Ramos (cell line): ENCODE results near the gene EP300.

Source experiments
- in situ Hi-C: fragments of 300-500 bp; cut with MboI; formaldehyde crosslinking; loops from one replicate; pipeline ENCODE4 v1.14.3; 2022; ENCODE audit warnings: low sequenced_read_pairs; ENCODE audit not compliant: unreplicated experiment

Gene EP300

DNA sequence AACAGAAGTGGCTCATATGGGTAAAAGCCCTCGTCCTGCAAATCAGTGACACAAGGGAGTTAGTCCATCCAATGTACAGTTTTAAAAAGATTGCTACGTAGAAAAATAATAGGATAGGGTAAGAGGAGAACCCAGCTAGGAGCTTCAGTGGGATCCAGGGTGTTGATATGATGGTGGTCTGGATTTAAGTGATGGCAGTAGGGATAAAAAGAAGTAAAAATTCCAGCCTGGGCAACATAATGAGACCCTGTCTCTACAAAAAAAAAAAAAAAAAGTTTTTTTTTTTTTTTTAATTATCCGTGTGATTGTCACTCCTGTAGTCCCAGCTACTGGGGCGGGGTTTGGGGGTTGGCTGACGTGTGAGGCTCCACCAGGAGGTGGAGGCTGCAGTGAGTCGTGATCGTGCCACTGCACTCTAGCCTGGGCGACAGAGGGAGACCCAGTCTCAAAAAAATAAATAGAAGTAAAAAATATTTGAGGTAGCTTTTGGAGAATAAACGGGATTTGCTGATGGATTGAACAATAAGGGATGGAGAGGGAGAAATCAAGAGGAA is 105.7 kb downstream of the EP300 start:
- in situ Hi-C loops: no loop called here

DNA sequence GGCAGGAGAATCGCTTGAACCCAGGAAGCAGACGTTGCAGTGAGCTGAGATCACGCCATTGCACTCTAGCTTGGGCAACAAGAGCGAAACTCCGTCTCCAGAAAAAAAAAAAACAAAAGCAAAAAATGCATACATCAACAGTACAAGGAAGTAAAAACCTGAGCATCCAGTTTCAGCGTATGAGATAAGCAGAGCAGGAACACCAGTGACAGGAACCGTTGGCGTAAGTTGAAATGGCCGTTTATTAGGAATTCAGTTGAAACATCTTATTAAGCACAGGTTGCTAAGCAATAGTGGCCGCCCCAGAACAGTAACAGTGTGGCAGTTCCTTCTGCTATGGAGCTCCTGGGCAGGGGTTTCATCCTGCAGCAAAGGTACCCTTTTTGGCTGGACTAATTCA is 108.7 kb downstream of the EP300 start:
- in situ Hi-C loops: no loop called here

DNA sequence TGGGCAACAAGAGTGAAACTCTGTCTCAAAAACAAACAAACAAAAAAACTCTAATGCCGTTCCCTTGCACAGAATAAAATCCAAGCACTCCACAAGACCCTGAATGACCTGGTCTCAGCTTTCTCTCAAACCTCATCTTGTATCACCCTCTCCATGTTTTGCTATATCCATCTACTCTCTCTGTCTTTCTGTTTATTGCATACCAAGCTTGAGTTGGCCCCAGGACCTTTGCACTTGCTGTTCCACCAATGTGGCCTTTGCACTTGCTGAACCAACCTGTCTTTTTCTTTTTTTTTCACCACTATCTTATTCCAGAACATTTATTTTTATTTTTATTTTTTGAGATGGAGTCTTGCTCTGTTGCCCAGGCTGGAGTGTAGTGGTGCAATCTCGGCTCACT is 110.7 kb downstream of the EP300 start:
- in situ Hi-C loops: no loop called here

DNA sequence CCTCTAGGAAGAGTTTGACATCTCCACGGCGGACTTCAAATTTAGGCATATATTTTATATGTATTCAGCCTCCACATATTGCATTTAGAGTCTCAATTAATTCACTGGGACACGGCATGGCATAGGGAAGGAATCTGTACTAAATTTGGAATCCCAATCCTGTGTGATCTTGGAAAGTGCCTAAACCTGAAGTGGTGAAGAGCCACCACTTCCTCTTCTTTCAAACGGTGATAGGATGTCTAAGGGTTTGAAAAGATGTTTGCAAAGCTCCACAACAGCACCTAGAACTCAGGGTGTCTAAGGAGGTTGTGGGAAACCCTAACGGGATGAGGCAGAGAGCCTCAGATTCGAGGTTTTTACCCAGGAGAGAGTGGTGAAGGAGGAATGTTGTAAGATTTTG is 111.7 kb downstream of the EP300 start:
- in situ Hi-C loops: no loop called here

DNA sequence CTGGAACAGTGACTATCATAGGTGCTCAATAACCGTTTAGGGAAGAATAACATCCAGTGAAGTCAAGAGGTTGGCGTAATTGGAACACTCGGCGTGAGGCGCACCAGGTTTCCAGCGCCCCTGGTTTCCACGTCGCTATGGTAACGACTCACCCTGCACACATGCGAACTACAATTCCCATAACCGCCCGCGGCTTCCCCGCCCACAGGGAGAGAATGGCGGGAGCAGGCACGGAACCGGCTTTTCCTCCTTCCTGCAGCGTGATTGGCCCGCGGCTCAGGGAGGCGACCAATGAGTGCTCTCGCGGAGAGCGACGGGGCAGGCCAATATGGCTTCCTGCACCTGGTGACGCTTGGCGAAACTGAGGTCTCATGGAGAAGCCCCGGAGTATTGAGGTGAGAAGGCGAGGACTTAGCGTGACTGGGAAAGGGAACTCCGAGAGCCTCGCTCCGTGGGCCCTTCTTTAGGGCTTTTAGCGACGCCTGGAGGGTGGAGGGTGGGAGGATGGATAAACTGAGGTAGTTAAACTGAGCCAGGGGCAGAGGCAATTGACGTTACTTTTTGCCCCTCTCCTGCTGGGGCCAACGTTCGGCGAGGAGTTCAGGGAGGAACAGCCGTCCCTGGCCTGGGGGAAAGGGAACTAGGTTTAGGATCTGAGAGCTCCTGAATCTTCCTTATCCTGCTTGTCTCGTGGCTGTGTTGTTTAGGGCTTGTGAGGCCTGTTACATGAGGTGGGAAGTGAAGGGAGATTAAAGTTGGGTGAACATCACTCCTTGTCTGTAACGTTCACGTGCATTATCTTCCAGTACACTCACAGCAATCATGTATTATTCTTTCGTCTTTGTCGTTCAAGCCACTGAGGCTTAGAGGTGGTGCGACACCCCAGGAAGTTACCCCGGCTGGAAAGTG is 112.9 kb downstream of the EP300 start, which contains the start of gene L3MBTL2:
L3MBTL2 (plus strand) TSS at position 321 of the 909 bp plus-strand sequence; CDS start at position 372, 51 bp downstream.
- in situ Hi-C loops: no loop called here

DNA sequence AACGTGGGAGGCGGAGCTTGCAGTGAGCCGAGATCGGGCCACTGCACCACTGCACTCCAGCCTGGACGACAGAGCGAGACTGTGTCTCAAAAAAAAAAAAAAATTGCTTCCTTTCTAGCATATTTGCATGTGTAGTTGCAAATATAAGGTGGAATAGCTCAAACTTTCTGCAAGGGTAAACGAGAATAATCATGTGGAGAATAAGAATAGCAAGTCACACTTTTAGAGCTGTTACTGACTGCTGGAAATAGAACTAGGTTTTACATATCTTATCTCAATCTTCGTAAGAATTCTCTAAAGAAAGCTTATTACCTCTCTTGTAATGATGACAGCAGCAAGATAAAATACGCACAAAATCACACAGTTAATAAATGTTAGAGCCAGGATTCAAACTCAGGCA is 114.3 kb downstream of the EP300 start:
- in situ Hi-C loops: no loop called here

DNA sequence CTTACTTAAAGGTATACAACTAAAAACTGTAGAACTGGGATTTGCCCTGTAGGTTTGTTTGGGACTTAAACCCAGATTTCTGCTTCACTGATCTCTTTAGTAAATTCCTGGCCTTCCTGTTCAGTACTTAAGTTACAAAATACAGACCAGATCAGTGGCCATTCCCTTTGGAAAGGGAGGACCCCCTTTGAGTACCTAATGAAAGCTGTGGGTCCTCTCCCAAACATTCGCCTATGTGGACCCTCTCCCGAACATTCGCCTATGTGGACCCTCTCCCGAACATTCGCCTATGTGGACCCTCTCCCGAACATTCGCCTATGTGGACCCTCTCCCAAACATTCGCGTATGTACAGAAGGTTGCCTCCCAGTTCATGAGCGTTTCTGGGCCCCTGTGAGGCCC is 123.0 kb downstream of the EP300 start:
- in situ Hi-C loops: no loop called here

DNA sequence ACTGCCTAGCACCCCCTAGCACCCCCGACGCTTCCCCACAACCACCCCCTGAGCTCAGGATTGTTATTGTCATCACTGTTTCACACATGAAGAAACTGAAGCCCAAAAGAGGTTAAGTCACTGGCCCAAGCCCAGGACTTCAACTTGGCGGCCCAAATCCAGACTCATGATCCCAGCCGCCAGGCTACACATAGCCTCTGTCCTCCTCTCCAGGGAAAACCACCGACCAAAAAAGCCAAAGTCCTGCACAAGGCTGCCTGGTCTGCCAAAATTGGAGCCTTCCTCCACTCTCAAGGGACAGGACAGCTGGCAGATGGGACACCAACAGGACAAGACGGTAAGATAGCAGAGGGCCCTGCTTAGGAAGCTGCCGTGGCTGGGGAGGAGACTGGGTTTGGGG is 123.5 kb downstream of the EP300 start:
- in situ Hi-C loops: no loop called here

DNA sequence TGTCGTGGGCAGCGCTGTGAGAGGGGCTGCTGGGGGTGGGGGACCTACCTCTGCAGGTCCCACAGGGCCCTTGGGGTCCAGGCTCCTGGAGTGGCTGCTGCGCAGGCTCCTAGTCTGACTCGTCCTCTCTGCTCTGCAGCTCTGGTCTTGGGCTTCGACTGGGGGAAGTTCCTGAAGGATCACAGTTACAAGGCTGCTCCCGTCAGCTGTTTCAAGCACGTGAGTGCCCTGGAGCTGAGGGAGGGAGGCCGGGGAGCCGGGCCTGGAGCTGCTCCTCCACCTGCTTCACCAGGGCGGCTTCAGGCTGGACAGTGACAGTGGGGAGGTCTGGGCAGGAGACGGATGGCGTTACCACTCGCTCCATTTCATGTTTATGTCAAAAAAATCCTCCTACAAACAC is 124.6 kb downstream of the EP300 start:
- in situ Hi-C loops: no loop called here

DNA sequence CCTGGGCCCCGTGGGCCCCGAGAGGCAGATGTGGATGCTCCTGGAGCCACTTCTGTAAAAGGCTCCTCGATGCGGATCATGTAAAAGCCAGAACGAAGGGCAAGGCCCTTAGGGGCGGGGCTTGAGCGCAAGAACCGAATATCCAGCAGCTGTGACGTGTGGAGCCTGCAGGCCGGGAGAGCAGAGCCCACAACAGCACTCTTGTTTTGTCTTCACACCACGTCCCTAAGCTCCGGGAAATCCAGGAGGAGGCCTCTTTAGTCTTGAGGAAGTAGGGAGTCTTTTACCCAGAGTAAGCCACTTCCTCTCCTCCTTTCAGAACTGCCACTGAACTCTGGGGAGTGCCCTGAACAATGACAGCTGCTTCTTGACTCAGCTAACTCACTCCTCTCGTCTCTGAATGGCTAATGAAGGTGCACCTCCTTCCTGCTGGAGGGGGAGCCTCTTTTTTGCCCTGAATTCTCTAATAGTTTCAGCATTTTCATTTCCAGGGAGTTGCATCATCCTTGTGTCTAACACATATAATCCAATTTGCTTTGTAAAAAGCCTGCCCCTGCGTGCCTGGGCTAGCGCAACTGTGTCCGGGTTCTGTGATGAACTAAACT is 125.3 kb downstream of the EP300 start:
- in situ Hi-C loops: no loop called here

DNA sequence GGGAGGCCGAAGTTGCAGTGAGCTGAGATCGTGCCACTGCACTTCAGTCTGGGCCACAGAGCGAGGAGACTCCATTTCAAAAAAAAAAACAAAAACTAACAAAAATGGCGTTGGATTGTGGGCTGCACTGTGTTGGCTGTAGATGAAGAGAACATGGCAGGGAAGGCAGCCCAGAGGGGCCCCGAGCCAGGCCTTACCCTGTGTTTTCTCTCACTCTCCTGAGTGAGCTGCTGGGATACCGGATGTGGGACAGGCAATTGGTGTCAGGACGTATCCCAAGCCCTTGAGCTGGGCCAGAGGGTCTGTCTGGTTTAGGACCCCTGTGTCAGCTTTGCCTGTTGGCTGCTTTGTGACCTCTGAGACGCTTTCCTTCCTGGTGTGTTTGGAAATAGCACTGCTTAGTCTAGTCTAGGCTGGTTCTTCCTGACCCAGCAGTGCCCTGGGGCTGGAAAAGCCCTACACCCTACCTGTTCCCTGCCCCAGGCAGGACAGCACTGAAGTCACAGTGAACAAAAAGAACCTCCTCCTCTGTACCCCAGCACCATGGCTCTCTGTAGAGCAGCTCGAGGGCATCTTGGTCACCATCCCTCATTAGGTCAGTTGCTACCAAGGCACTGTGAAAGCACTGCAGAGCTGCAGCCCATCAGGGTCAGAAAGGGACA is 130.6 kb downstream of the EP300 start:
- in situ Hi-C loops: no loop called here

DNA sequence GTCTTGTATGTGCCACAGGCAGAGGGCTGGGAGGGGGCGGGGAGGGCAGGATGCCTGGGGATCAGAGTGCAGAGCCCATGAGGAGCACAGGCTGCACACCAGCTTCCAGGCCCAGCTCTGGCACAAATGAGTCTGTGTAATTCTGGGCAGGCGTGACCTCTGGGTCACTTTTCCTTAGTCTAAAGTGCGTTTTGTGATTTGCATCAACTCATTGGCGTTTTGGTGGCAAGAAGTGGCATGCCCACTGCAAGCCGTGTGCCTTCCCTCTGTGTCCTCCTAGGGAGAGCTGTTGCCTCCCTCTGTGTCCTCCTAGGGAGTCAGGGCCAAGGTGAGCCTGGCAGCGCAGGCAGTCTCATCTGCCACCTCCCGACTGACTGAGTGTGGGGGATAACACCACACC is 131.1 kb downstream of the EP300 start:
- in situ Hi-C loops: no loop called here

DNA sequence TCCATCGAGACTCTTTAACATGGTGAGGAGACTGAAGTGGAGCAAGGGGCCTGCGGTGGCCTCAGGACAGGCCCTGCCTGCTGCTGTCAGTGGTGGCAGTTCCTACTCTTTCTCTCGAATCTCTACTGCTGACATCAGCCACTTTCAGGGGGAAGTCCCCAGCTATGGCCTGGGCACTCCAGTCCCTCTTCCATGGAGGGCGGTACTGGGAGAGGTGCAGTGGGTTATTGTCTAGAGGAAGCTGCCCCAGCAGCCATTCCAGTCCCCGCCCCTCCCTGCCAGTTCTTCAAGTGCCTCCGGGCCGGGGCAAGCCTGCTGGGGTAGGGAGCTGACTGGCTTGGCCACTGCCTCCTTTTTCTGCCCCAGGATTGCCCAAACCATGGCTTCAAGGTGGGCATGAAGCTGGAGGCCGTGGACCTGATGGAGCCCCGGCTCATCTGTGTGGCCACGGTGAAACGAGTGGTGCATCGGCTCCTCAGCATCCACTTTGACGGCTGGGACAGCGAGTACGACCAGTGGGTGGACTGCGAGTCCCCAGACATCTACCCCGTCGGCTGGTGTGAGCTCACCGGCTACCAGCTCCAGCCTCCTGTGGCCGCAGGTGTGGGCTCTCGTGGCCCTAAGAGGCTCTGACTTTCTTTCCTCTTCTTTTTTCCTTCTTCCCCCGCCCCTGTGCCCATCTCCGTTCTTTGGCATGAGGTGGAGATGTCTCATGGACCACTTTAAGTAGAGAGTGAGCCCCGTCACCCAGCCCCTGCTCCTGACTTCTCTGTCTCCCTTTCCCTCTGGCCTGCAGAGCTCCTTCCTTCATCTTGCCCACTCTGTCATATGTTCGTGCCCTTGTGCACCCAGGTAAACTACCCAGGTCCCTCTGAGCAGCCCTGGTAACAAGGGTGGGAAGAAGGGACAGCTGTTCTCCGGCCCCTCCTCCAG is 134.6 kb downstream of the EP300 start:
- in situ Hi-C loops: no loop called here

DNA sequence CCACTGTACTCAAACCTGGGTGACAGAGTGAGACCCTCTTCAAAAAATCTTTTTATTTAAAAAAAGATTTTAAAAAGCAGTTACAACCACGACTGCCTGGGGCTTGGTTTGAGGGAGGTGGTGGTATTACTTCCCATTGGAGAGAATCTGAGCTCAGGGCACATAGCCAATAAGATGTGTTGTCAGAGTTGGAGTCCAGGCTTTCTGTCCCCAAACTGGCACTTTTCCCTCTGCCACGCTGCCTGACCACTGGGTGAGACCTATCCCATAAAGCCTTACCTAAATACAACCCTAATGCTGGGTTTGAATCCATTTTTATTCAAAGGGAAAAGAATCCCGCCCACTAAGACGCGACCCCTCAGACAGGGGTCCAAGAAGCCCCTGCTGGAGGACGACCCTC is 136.8 kb downstream of the EP300 start:
- in situ Hi-C loops: no loop called here
